HG02840 (cell line): ENCODE results near the gene COL20A1.
"Not testable (repeated sequence)": the region's sequence is repeated elsewhere in the genome, so short reads cannot be mapped to it uniquely, and the experiment has no call there.

Experiments
- ATAC-seq: cut with Tn5 transposase; IDR thresholded peaks from one replicate; pipeline ENCODE4 v1.9.1; 2021; ENCODE audit warnings: mild to moderate bottlenecking, moderate library complexity, moderate number of reproducible peaks; ENCODE audit not compliant: unreplicated experiment, low FRiP score

Gene COL20A1

DNA sequence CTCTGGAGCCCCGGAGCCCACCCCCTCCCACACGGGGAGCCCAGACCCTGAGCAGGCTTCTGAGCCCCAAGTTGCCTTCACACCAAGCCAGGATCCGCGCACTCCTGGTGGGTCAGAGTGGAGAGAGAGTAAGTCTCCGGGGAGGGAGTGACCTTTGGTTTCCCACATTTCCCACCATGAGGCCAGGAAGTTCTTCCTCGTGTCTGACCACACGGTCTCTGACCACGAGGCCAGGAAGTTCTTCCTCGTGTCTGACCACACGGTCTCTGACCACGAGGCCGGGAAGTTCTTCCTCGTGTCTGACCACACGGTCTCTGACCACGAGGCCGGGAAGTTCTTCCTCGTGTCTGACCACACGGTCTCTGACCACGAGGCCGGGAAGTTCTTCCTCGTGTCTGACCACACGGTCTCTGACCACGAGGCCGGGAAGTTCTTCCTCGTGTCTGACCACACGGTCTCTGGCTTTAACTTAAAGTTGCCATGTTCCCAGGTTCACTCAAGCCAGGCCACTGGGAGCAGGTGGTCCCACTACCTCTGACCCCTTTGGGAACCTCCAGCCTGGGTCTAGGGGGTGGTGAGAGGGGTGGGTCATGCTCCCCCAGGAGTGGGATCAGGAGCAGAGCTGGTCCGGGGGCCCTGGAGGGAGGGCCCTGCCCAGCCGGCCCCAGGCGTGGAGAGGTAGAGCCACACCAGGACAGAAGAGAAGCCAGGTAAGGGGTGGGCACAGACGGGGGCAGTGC, 13.1 kb downstream of the COL20A1 start:
- ATAC-seq, result not testable (repeated sequence)

DNA sequence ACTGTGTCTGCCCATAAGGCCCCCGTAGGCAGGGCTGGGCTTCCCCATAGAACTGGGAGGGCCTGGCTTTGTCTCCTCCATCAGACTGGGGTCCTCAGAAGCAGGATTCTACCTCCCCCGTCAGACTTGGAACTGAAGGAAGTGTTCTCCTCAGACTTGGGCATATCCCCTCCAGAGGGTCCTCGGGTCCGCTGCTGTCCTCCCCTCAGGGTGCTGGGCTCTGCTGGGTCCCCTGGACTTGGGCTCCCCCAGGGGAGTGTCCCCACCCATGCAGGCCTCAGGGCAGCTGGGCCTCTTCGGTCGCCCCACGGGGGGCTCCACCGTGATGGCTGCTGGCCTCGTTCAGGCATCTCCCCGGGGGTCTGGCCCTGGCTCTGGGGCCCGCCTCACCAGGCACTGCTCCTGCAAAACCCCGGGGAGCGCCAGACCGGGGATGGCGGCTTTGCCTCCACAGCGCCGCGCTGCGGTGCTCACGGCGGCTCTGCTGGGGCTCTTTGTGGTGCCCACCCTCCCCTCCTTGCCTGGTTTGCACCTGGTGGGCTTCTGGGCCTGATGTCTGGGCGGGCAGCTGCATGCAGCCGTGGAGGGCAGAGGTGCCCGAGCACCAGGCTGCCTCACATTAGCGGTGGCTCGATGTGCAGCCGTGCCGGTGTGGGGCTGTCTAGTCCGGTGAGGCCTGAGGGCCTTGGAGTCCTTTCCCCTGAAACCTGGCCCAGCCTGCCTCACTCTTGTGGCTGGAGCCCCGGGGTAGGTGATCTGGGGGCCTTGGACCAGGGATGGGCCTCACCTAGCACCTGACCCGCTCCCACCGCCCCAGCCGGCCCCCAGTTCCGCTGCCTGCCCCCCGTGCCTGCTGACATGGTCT, 13.9 kb downstream of the COL20A1 start:
- no peak for ATAC-seq

DNA sequence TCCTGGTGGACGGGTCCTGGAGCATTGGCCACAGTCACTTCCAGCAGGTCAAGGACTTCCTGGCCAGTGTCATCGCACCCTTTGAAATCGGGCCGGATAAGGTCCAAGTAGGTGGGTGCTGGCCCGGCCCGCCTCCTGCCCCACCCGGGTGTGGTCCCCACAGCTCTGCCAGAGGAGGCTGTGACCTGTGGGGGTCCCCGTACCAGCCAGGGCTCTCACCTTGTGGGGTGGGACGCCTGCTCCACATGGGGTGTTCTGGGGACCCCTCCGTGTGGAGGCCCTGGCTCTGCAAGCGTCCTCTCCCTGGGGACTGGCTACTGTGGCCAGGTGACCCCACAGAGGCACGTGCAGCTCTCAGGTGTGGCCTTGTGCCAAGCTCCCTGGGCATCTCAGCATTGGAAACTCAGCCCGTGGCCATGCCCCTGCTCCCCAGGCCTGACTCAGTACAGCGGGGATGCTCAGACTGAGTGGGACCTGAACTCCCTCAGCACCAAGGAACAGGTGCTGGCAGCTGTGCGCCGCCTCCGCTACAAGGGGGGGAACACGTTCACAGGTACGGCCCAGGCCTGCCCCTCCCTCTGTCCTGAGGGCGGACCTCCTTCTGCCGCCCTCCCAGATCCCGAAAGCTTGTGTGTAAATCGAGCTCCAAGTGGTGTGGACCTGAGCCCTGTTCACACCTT, 14.7 kb downstream of the COL20A1 start:
- no peak for ATAC-seq

GRCh38 chr20:63308218-63308911, 15.4 kb downstream of the COL20A1 start:
- ATAC-seq, result no peak

- ATAC-seq, result no peak
Observed at GRCh38 chr20:63309261-63310071, 16.5 kb downstream of the COL20A1 start.

GRCh38 chr20:63310265-63310991, 17.4 kb downstream of the COL20A1 start:
- ATAC-seq, result no peak

- no peak for ATAC-seq
Observed at GRCh38 chr20:63311186-63311832, 18.3 kb downstream of the COL20A1 start.

- ATAC-seq, result no peak
Observed at GRCh38 chr20:63311833-63312243, 18.9 kb downstream of the COL20A1 start.

DNA sequence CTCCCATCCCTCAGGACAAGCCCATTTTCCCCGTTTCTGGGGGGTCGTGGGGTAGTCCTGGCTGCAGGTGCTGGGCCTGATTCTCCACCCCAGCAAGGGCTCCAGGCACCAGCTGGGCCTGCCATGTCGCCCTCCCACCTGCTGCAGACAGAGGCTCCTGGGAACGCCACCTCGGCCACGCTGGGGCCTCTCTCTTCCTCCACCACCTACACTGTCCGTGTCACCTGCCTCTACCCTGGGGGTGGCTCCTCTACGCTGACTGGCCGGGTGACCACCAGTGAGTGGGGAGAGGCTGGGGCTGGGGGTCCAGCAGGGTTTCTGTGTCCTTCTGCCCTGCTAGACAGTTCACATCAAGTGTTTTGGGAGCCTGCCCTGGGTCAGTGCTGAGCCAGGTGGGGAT, 19.3 kb downstream of the COL20A1 start:
- no peak for ATAC-seq

DNA sequence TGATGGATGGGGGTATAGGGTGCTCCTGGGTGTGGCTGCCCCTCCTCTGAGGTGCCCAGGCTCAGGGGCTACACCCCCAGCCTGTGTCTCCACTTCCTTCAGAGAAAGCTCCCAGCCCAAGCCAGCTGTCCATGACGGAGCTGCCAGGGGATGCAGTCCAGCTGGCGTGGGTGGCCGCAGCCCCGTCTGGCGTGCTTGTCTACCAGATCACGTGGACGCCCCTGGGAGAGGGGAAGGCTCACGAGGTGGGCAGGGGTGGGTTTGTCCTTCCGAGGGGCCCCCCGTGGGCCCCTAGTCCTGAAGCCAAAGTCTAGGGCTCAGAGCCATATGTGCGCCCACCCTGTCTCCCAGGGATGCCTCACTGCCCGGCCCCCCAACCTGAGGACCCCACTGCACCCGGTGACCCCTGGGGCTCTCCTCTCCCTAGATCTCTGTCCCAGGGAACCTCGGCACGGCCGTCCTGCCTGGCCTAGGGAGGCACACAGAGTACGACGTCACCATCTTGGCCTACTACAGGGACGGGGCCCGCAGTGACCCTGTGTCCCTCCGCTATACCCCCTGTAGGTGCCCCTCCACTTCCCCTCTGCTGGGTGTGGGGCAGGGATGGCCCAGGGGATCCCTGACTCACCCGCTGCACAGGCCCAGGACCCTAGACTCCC, 19.8 kb downstream of the COL20A1 start:
- no peak for ATAC-seq

GRCh38 chr20:63313349-63314014, 20.5 kb downstream of the COL20A1 start:
- no peak for ATAC-seq

DNA sequence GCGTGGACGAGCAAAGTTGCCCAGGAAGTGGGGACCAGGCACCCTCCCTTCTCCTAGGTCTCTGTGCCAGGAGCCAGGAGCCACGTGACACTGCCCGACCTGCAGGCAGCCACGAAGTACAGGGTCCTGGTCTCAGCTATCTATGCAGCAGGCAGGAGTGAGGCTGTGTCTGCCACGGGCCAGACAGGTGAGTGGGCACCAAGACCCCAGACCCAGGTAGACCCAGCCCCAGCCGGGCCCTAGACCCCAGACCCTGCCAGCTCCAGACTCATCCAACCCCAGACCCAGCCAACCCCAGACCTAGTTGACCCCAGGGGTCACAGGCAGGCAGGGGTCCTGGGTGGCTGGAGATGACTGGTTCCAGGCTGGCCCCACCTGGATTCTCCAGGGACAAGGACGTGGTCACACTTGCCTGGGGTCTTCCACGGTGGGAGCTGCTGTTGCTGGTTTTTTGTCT, 21.1 kb downstream of the COL20A1 start:
- ATAC-seq, result no peak

- ATAC-seq, result no peak
Observed at GRCh38 chr20:63314566-63315239, 21.7 kb downstream of the COL20A1 start.

- ATAC-seq, result no peak
Observed at GRCh38 chr20:63315240-63315689, 22.3 kb downstream of the COL20A1 start.

- ATAC-seq, result no peak
Observed at GRCh38 chr20:63315731-63316491, 22.9 kb downstream of the COL20A1 start.

- no peak for ATAC-seq
Observed at GRCh38 chr20:63316502-63316921, 23.5 kb downstream of the COL20A1 start.
